NCI-H1436 (cell line): ENCODE results near the gene ZNF862.
A peak's percentile ranks its signal among the peaks of the same experiment; 100 is the strongest.

Experiments
- DNase-seq: peaks from one replicate; lab custom pipeline; 2025; lab: John Stamatoyannopoulos, UW

ZNF862 gene

GRCh38 chr7:149866139-149866778 is 28.1 kb downstream of the ZNF862 start:
- DNase-seq = no peak

GRCh38 chr7:149866779-149867447 is 28.7 kb downstream of the ZNF862 start:
- no peak for DNase-seq

GRCh38 chr7:149867762-149868622 is 29.8 kb downstream of the ZNF862 start:
- DNase-seq = no peak

GRCh38 chr7:149868623-149869290 is 30.6 kb downstream of the ZNF862 start:
- no peak for DNase-seq

- DNase-seq = no peak
Measured at GRCh38 chr7:149869291-149869650, 31.1 kb downstream of the ZNF862 start.

GRCh38 chr7:149869867-149870266 is 31.7 kb downstream of the ZNF862 start:
- no peak for DNase-seq

GRCh38 chr7:149870274-149870673 is 32.1 kb downstream of the ZNF862 start:
- no peak for DNase-seq

- DNase-seq = no peak
Measured at GRCh38 chr7:149870701-149871483, 32.7 kb downstream of the ZNF862 start.

GRCh38 chr7:149871576-149871975 is 33.4 kb downstream of the ZNF862 start:
- no peak for DNase-seq

- peak; percentile 43 for DNase-seq
Measured at GRCh38 chr7:149872419-149873073, 34.4 kb downstream of the ZNF862 start.

GRCh38 chr7:149873074-149873969 is 35.1 kb downstream of the ZNF862 start, which contains the start of gene ATP6V0E2:
Gene ATP6V0E2, plus strand, starts transcription at chr7:149873969. Its CDS starts 97 bp downstream, at chr7:149874066.
- peak; percentile 92 for DNase-seq

GRCh38 chr7:149873970-149874643 is 35.9 kb downstream of the ZNF862 start:
- no peak for DNase-seq

- DNase-seq = no peak
Measured at GRCh38 chr7:149874644-149875028, 36.5 kb downstream of the ZNF862 start.

GRCh38 chr7:149875396-149875795 is 37.2 kb downstream of the ZNF862 start:
- no peak for DNase-seq

- no peak for DNase-seq
Measured at GRCh38 chr7:149877890-149878522, 39.8 kb downstream of the ZNF862 start.

- no peak for DNase-seq
Measured at GRCh38 chr7:149878523-149878921, 40.3 kb downstream of the ZNF862 start.

- no peak for DNase-seq
Measured at GRCh38 chr7:149879271-149879743, 41.1 kb downstream of the ZNF862 start.

GRCh38 chr7:149879766-149880637 is 41.8 kb downstream of the ZNF862 start:
- no peak for DNase-seq
